HepG2 (cell line): ENCODE measurements around the gene IFI30. TPM values are rescaled to one million over a fixed set of nuclear protein-coding genes. Genes with fewer than 3 reads are reported as not detected.

ENCODE experiments used
- ATF5 ChIP-seq: sonication (generic); formaldehyde crosslinking; IDR thresholded peaks from 2 replicates; pipeline ENCODE4 v1.4.0; 2020; ENCODE audit warnings: mild to moderate bottlenecking, low read depth, missing genetic modification reagents
- FOXA1 ChIP-seq, 2 experiments: fragments of 450-650 bp in 1 of 2; sonication (generic) in 1 of 2; formaldehyde crosslinking in 1 of 2; IDR thresholded peaks; 2 replicates each; pipeline versions ENCODE4 v1.4.0 to v1.6.1; 2016 to 2020; ENCODE audit warnings: missing genetic modification reagents in 1 of 2
- FOXP1 ChIP-seq, 2 experiments: fragments of 450-650 bp in 1 of 2; IDR thresholded peaks; 2 replicates each; pipeline ENCODE4 v1.6.1; 2017 to 2018; ENCODE audit warnings: antibody characterized with exemption in 1 of 2
- KLF16 ChIP-seq, 2 experiments: sonication (generic) in 1 of 2; formaldehyde crosslinking in 1 of 2; IDR thresholded peaks; 2 replicates each; pipeline versions ENCODE4 v1.6.1 to v1.8.0; 2016 to 2023; ENCODE audit warnings: missing genetic modification reagents in 2 of 2, missing compliant biosample characterization in 1 of 2
- KMT2B ChIP-seq: IDR thresholded peaks from 2 replicates; pipeline ENCODE4 v1.6.1; 2016; ENCODE audit warnings: missing genetic modification reagents, missing compliant biosample characterization
- MIER3 ChIP-seq: IDR thresholded peaks from 2 replicates; pipeline ENCODE4 v1.6.1; 2016; ENCODE audit warnings: missing compliant biosample characterization, borderline replicate concordance
- NRL ChIP-seq: sonication (generic); formaldehyde crosslinking; IDR thresholded peaks from 2 replicates; pipeline ENCODE4 v1.5.0; 2020; ENCODE audit warnings: missing genetic modification reagents, mild to moderate bottlenecking, moderate library complexity, borderline replicate concordance
- PBX2 ChIP-seq: IDR thresholded peaks from 2 replicates; pipeline ENCODE4 v1.6.1; 2016; ENCODE audit warnings: control low read depth
- RELA ChIP-seq: sonication (generic); formaldehyde crosslinking; IDR thresholded peaks from 2 replicates; pipeline ENCODE4 v1.4.0; 2020; ENCODE audit warnings: missing genetic modification reagents
- SIN3B ChIP-seq: fragments of 150-350 bp; IDR thresholded peaks from 2 replicates; pipeline ENCODE4 v1.6.1; 2014; ENCODE audit warnings: low read length
- ZNF264 ChIP-seq: sonication (generic); formaldehyde crosslinking; IDR thresholded peaks from 2 replicates; pipeline ENCODE4 v1.4.0; 2020; ENCODE audit warnings: missing genetic modification reagents
- ZNF407 ChIP-seq: sonication (generic); formaldehyde crosslinking; IDR thresholded peaks from one replicate; pipeline ENCODE4 v1.5.1; 2020; ENCODE audit warnings: mild to moderate bottlenecking, missing genetic modification reagents; ENCODE audit errors: not compliant biosample characterization
- ZNF550 ChIP-seq: sonication (generic); formaldehyde crosslinking; IDR thresholded peaks from 2 replicates; pipeline ENCODE4 v1.4.0; 2020; ENCODE audit warnings: mild to moderate bottlenecking, missing genetic modification reagents, borderline replicate concordance
- ZNF552 ChIP-seq: sonication (generic); formaldehyde crosslinking; IDR thresholded peaks from 2 replicates; pipeline ENCODE4 v1.9.0; 2022; ENCODE audit warnings: missing genetic modification reagents, mild to moderate bottlenecking, borderline replicate concordance
- ZNF574 ChIP-seq: sonication (generic); formaldehyde crosslinking; IDR thresholded peaks from 2 replicates; pipeline ENCODE4 v1.4.0; 2020; ENCODE audit warnings: missing genetic modification reagents
- ZNF670 ChIP-seq: sonication (generic); formaldehyde crosslinking; IDR thresholded peaks from 2 replicates; pipeline ENCODE4 v1.8.0; 2022; ENCODE audit warnings: mild to moderate bottlenecking, missing genetic modification reagents, borderline replicate concordance
- polyA plus RNA-seq, 8 experiments: library from polyadenylated mRNA; depleted of rRNA in 3 of 8; stranded (reverse) in 7 of 8; unstranded in 1 of 8; fragments of >200 nt; fragmentation: Illumina TruSeq in 4 of 8; extraction: Trizol in 4 of 8; gene quantifications; 2 replicates each; pipeline versions ENCODE4 v1.2.1 to v1.2.3, GENCODE V29; 2011 to 2016; ENCODE audit warnings: low read depth in 4 of 8, missing spikeins in 1 of 8, mixed read lengths in 1 of 8; ENCODE audit not compliant: insufficient read depth in 1 of 8
- total RNA-seq, 5 experiments: library from RNA; depleted of rRNA; stranded (reverse); fragments of >200 nt; fragmentation: Illumina TruSeq; extraction: Trizol; gene quantifications; 2 replicates each; pipeline ENCODE4 v1.2.3, GENCODE V29; 2016; ENCODE audit warnings: low read depth in 1 of 5

The IFI30 gene
- total and polyA plus RNA-seq, 2 of the 13 experiments (the other 11 are each of a cell fraction or from before 2014, with no cell fraction given): 25.0 to 79.4 TPM

- no peak for TF ChIP-seq RELA
- peak; percentile 73; the same call in 1 of the 2 replicates for TF ChIP-seq NRL (CRISPR knock-in tag)
- TF ChIP-seq MIER3 (CRISPR knock-in tag): 0 out of 2 replicates have a peak, but pooled peaks have one; percentile 25
- TF ChIP-seq ZNF407: no peak
- no peak for TF ChIP-seq ATF5 (CRISPR knock-in tag)
- TF ChIP-seq ZNF264: no peak
- no peak for TF ChIP-seq SIN3B
- 0 out of 4 replicates have a peak, but pooled peaks of 1 of the 2 experiments have one; percentile 34 for TF ChIP-seq KLF16 (CRISPR knock-in tag; IDR thresholded peaks at IDR 0.05)
- TF ChIP-seq ZNF670: peak; percentile 81; the same call in 1 of the 2 replicates
- peak; percentile 98 for TF ChIP-seq PBX2 (CRISPR knock-in tag)
- TF ChIP-seq FOXP1 (IDR thresholded peaks at IDR 0.05): no peak
- no peak for TF ChIP-seq FOXP1 (CRISPR knock-in tag; IDR thresholded peaks at IDR 0.05)
- peak; percentile 19; the same call in 1 of the 2 replicates for TF ChIP-seq ZNF574 (CRISPR knock-in tag)
- TF ChIP-seq KMT2B: peak; percentile 53; the same call in 1 of the 2 replicates
- no peak for TF ChIP-seq FOXA1 (IDR thresholded peaks at IDR 0.05)
- 0 out of 2 replicates have a peak, but pooled peaks have one; percentile 29 for TF ChIP-seq FOXA1 (CRISPR knock-in tag; IDR thresholded peaks at IDR 0.05)
- TF ChIP-seq ZNF552 (CRISPR knock-in tag): no peak
- no peak for TF ChIP-seq ZNF550 (CRISPR knock-in tag)
Observed at GRCh38 chr19:18203863-18204393, 30.3 kb downstream of the IFI30 start, which contains the start of gene RAB3A (continued).
